NCI-H226 (cell line): ENCODE data around the gene CNIH2.

ENCODE experiments used
- DNase-seq: peaks from one replicate; pipeline ENCODE4 v3.0.0-alpha.2; 2015

CNIH2 gene

DNA sequence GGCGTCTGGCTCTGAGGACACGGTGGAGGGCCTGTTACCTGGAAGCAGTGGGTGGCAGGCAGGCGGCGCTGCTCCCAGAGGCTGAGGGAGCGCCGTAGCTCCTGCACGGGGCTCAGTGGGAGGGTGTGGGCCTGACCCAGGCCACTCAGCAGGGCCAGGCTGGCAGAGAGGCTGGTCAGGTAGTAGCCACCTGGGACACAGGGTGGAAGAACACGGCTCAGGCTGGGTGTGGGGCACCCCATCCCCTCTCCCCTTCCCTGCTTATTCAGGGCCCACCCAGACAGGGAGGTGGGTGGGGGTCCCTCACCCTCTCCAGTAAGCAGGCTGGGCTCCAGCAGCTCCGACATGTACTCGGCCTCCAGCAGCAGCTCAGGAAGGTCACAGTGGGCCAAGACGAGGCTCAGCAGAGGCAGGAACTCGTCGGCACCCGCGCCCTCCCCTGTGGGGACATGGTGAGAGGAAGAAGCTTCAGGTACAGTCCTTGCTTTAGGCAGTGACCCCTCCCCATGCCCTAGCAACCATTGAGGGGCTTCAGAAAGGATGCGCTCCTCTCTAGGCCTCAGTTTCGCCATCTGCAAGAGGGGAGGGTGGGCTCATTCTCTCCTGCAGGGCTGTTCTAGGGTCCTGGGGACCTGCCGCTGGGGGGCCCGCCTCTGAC lies 55.4 kb downstream of the CNIH2 start:
- DNase-seq = no peak
